Neural progenitor cell (in vitro differentiated cells): ENCODE data around the gene ZBTB20.

Source experiments
- CTCF ChIP-seq: fragments of 200-600 bp; sonication (generic); IDR thresholded peaks from 2 replicates; pipeline ENCODE4 v1.5.1; 2017; ENCODE audit warnings: antibody characterized with exemption, mild to moderate bottlenecking
- EZH2 ChIP-seq: fragments of 200-600 bp; sonication (generic); IDR thresholded peaks from 2 replicates; pipeline ENCODE4 v1.6.1; 2017; ENCODE audit warnings: antibody characterized with exemption, mild to moderate bottlenecking, moderate library complexity

DNA sequence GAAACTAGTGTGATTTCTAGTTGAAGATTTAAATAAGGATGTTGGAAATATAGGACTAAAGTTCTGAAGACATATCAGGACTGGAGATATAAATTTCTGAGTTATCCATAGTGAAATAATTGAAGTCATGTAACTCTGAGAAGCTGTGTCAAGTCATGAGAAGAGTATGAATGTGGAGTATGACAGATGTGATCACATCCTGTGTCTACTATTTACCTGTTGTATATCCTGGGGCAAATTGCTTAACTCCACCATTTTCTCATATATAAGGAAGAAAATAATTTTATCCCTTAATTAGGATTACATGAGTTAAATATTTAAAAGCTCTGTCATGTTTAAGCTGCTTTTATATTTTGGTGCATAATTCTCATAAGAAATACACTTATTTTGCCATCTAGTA, 350.3 kb downstream of the ZBTB20 start:
- no peak for TF ChIP-seq CTCF
- TF ChIP-seq EZH2: no peak
